ENCODE data around the gene TMEM151B.

The TMEM151B gene

DNA sequence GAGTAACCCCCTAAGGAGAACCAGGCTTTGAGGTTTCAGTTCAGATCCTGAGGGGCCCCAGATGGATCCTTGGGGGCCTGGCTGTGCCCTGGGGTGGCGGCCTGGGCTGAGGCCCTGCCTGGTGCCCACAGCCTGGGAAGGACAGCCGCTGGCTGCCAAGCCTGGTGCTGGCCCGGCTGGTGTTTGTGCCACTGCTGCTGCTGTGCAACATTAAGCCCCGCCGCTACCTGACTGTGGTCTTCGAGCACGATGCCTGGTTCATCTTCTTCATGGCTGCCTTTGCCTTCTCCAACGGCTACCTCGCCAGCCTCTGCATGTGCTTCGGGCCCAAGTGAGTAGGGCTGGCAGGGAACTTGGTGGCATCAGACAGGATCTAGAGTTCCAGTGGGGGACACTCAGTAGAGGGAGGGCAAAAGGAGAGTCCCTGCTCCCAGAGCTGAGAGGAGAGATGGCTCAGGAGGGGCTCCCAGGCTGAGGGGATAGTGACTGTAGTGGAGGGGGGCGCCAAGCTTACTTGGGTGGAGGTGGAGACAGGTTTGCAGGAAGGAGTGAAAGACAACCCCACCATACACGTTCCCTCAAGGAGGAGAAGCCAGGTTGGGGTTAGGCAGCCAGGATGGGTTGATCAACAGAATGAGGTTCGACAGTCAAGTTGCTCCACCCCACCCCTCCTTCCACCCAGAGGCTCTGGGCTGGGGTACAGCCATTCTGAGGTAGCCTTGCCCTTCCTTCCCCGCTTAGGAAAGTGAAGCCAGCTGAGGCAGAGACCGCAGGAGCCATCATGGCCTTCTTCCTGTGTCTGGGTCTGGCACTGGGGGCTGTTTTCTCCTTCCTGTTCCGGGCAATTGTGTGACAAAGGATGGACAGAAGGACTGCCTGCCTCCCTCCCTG lies 37.3 kb upstream of the TMEM151B start:
- no peak for DNase-seq (ENCODE audit: low read depth, low spot score)

DNA sequence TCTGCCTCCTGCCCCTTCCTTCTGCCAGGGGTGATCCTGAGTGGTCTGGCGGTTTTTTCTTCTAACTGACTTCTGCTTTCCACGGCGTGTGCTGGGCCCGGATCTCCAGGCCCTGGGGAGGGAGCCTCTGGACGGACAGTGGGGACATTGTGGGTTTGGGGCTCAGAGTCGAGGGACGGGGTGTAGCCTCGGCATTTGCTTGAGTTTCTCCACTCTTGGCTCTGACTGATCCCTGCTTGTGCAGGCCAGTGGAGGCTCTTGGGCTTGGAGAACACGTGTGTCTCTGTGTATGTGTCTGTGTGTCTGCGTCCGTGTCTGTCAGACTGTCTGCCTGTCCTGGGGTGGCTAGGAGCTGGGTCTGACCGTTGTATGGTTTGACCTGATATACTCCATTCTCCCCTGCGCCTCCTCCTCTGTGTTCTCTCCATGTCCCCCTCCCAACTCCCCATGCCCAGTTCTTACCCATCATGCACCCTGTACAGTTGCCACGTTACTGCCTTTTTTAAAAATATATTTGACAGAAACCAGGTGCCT lies 36.6 kb upstream of the TMEM151B start:
- DNase-seq (ENCODE audit: low read depth, low spot score), result no peak

DNA sequence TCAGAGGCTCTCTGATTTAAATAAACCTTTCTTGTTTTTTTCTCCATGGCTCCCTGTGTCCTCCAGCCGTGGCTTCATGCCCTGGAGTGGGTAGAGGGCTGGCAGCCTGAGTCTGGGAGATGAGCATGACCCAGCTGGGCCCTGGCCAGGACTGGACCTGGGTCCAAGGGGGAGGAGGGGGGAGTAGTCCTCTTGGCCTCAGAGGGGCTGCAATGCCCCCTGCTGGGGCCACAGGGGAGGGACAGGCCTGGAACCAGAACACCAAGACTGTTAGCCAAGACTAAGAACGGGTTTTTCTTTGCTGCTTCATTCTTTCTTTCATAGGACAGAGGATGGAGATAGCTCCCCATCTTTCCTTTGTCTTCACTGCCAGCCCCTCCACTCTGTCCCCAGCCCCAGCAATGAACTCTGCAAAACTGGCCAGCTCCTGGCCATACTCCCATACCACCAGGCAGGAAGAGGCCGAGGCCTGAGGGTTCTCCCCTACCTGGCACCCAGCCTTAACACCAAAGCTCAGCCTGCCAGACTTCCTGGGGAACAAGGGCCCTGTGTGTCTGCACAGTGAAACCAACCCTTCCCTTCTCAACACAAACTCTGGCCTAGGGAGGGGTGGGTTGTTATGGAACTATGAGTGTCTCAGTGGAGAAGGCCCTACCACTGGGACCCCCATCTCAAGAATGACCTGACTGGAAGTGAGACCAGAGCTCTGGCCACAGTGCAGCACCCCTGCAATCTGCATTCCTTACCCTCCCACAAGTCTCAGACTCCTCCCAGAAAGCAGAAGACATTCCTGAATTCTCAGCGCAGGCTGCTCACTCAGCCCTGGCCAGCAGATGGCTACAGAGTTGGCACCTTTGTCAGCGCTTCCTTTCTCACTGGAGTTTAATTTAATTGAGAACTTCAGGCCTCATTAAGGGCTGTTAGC lies 35.9 kb upstream of the TMEM151B start:
- no peak for DNase-seq (ENCODE audit: low read depth, low spot score)

DNA sequence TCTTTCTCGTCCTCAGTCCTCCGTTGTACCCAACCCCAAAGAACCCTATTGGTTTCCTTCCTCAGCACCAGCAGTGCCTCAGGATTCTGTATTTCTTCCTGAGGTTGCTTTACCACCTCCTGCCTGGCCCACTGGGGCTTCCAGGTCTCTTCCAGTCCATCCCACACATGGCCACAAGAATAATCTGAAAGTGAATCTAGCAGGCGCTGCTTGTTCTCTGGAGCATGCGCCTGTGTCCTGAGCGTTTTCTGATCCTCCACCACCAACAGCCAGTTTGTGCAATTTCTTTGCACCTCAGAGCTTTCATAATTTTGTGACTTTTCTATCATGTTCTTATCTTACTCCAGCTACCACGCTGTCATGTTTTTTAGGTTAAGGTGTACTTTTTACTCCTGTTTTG lies 35.0 kb upstream of the TMEM151B start:
- no peak for DNase-seq (ENCODE audit: low read depth, low spot score)

- DNase-seq (ENCODE audit: low read depth, low spot score), result no peak
These were observed 34.2 kb upstream of the TMEM151B start for GRCh38 chr6:44235891-44236516.

DNA sequence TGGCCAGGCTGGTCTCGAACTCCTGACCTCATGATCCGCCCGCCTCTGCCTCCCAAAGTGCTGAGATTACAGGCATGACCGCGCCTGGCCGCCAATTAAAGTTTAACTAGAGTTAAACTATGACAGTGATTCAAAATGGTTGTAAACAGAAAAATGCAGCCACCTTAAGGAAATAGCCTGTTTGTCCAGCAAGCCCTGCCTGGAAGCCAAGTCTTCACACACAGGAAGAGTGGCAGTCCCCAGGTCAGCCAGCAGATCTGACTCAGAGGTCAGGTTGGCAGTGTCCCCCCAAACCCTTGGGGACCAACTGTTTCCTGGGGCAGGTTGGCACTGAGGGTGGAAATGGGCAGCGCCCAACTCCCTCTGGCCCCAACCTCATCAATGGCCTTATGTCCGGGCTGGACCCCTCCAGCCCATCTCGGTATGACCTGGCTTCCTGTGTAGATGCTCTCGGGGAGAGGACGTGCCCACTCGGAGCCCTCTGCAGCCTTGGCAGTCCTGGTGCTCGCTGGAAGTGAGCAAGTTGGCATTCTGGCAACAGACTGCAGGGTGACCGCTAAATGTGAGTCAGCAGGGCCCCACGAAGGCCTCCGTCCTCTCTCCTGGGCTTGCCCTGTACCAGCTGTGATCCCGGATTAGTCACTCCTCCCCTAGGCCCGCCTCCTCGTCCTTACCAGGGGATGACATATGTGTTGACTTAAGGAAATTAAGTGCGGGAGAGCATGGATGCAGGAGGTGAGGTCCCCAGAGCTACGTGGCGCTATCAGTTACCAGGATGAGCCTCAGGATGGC lies 33.0 kb upstream of the TMEM151B start:
- DNase-seq (ENCODE audit: low read depth, low spot score), result no peak

GRCh38 chr6:44237813-44238433 lies 32.3 kb upstream of the TMEM151B start:
- DNase-seq (ENCODE audit: low read depth, low spot score), result no peak

GRCh38 chr6:44238687-44239350 lies 31.4 kb upstream of the TMEM151B start:
- DNase-seq (ENCODE audit: low read depth, low spot score), result no peak

GRCh38 chr6:44243345-44243744 lies 26.9 kb upstream of the TMEM151B start:
- no peak for DNase-seq (ENCODE audit: low read depth, low spot score)

DNA sequence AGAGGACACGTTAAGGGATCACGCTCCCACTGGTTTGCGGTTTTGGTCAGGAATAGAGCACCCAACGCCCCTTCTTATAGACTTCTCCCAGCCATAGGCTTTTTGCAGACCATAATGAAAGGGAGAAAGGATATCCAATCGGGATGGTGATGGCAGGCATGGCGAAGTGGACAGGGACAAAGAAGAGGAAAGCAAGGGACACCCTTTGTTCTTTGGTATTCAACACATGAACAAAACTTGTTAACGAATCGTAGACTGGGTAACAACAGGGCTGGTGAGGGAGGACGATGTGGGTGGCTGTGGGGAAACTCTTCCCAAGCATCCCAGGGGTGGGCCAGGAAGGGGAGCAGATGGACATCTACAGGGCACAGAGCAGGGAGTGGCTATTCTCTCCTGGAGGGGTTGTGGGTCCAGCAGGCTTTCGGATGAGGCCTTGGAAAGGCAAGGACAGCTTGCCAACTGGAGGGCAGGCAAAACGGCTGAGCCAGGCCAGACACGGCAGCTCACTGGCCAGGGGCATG lies 24.8 kb upstream of the TMEM151B start:
- DNase-seq (ENCODE audit: low read depth, low spot score), result no peak

DNA sequence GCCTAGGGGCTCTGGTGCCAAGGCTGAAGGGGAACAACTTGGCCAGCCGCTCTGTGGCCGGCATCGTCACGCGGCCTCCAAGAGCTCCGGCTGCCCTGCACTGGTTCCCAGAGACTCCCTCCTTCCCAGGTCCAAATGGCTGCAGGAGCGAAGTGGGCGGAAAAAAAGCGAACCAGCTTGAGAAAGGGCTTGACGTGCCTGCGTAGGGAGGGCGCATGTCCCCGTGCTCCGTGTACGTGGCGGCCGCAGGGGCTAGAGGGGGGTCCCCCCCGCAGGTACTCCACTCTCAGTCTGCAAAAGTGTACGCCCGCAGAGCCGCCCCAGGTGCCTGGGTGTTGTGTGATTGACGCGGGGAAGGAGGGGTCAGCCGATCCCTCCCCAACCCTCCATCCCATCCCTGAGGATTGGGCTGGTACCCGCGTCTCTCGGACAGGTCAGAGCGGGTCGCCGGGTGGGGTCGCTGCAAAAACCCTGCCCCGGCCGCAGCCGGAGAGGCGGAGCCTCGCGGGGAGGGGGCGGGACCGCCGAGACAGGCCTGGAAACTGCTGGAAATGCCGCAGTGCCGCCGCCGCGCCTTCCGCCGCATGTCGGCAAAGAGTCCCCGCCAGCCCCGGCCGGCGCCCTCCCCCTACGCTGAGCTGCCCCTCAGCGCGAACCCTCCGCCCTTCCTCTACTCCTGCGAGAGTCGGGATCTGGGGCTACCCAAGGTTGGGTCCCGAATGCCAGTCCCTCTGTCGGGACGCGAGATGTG lies 24.2 kb upstream of the TMEM151B start:
- DNase-seq (ENCODE audit: low read depth, low spot score), result no peak

- DNase-seq (ENCODE audit: low read depth, low spot score), result peak; percentile 86
These were observed 23.4 kb upstream of the TMEM151B start, which contains the start of gene HSP90AB1 for GRCh38 chr6:44246663-44247337. HSP90AB1 (plus strand) TSS chr6:44247101; CDS start chr6:44248630, 1,529 bp downstream.

DNA sequence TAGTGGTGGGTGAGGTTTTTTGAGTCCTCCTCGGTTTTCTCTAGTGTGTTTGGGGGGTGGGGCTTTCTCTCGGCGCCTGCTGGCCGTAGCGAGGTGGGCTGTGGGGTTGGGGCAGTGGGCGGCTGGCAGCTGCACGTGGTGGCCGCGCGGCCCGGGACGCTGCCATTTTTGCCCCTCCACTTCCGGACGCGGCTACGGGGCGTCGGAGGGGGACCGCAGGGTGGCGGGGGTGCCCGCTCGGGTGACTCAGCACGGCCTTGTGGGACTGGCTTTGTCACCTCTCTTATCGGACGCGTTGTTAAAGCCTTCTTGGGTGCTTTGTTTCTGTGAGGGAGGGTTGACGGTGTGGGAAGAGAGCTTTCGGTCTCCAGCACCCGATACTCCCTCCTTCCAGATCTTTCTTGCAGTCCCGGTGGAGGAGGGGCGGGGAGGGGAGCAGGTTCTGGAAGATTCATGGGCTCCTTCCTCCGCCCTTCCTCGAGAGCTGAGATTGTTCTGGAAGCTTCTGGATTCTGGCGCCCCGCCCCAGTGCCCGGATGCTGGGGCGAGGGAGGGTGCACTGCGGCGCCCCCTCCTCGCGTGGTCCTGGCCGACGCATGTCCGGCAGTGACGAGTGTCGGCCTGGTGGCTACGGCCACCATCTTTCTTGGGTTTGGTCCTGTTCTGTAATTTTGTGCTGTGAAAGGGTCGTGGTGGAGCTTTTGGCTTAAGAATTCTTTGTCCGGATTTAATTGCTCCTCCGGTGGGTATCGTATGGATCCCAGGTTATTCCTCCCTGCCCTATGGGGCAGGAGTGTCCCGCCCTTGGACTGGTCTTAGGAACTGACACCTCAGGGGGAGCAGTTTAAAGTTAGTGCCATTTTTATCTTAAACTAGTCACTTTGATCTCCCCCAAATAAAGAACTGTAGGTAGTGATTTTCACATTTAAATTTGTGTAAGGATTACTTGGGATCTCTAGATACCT lies 22.6 kb upstream of the TMEM151B start:
- DNase-seq (ENCODE audit: low read depth, low spot score), result no peak

- no peak for DNase-seq (ENCODE audit: low read depth, low spot score)
These were observed 21.7 kb upstream of the TMEM151B start for GRCh38 chr6:44248579-44248978.

- no peak for DNase-seq (ENCODE audit: low read depth, low spot score)
These were observed 21.0 kb upstream of the TMEM151B start for GRCh38 chr6:44249082-44249748.

GRCh38 chr6:44250067-44250717 lies 20.1 kb upstream of the TMEM151B start:
- DNase-seq (ENCODE audit: low read depth, low spot score), result no peak

Measured in smooth muscle cell of the brain vasculature (primary cell).